Endothelial cell of umbilical vein (primary cell): Measurements from ENCODE around the gene NKD1. TPM values are rescaled to one million over a fixed set of nuclear protein-coding genes. Genes with fewer than 3 reads are reported as not detected.
"Not testable (repeated sequence)": the region's sequence is repeated elsewhere in the genome, so short reads cannot be mapped to it uniquely, and the experiment has no call there.

Experiments used
- BruUV-seq: library from RNA; stranded (reverse); fragments of 400-500 nt; replicated peaks from 2 replicates; lab custom pipeline; 2021; lab: Mats Ljungman, UMichigan
- CTCF ChIA-PET: fragments of 300-600, 350-600 bp; sonication (Branson Sonifier 250); formaldehyde crosslinking; loops from one replicate; lab custom pipeline; 2021; ENCODE audit warnings: antibody characterized with exemption, inconsistent platforms; lab: Charles Lee
- POLR2A ChIA-PET: fragments of 300-600, 350-600 bp; sonication (Branson Sonifier 250); formaldehyde crosslinking; loops from one replicate; lab custom pipeline; 2021; ENCODE audit warnings: antibody characterized with exemption, inconsistent platforms; lab: Charles Lee
- DNase-seq: peaks from one replicate; pipeline ENCODE4 v3.0.0-alpha.2; 2011; ENCODE audit warnings: low read depth, low spot score
- FAIRE-seq: peaks from 2 replicates; lab custom pipeline; 2011; peaks lifted over from hg19 to GRCh38; lab: Jason Lieb, UNC
- H2AFZ ChIP-seq: 2 replicates; pipeline ENCODE4 v1.6.0; 2012; ENCODE audit warnings: low read depth, low read length, control low read depth, inconsistent platforms
- H3K27ac ChIP-seq: 2 replicates; pipeline ENCODE4 v1.5.1; 2011; ENCODE audit warnings: low read depth, mild to moderate bottlenecking, control low read depth, low read length, moderate library complexity; ENCODE audit not compliant: insufficient read depth
- H3K27me3 ChIP-seq, 2 experiments: 2 replicates each; pipeline versions ENCODE4 v1.6.0 to v1.6.1; 2011; ENCODE audit warnings: low read length in 2 of 2, mixed read lengths in 1 of 2; ENCODE audit not compliant: control insufficient read depth in 2 of 2, insufficient read depth in 2 of 2
- H3K36me3 ChIP-seq, 2 experiments: 2 replicates in 1 of 2; 3 replicates in 1 of 2; pipeline ENCODE4 v1.5.1; 2011; ENCODE audit warnings: low read length in 2 of 2, mild to moderate bottlenecking in 1 of 2, moderate library complexity in 1 of 2; ENCODE audit not compliant: control insufficient read depth in 2 of 2, insufficient read depth in 2 of 2; ENCODE audit errors: extremely low read depth in 1 of 2
- H3K4me1 ChIP-seq: 3 replicates; pipeline ENCODE4 v1.5.1; 2011; ENCODE audit warnings: mild to moderate bottlenecking, low read length; ENCODE audit not compliant: control insufficient read depth, insufficient read depth; ENCODE audit errors: extremely low read depth
- H3K4me2 ChIP-seq: 2 replicates; pipeline ENCODE4 v1.6.1; 2011; ENCODE audit warnings: low read length, control low read depth, mixed read lengths; ENCODE audit not compliant: insufficient read depth
- H3K4me3 ChIP-seq, 3 experiments: fragments of 200-600 bp in 1 of 3; sonication (generic), shearing (Covaris generic) in 1 of 3; replicated peaks in 1 of 3; 2 replicates each; pipeline ENCODE4 v1.5.1; 2011 to 2016; ENCODE audit warnings: control low read depth in 3 of 3, low read length in 3 of 3, mild to moderate bottlenecking in 2 of 3, inconsistent platforms in 1 of 3, low read depth in 1 of 3, moderate library complexity in 1 of 3; ENCODE audit not compliant: insufficient read depth in 1 of 3
- H3K79me2 ChIP-seq: 2 replicates; pipeline ENCODE4 v1.6.0; 2012; ENCODE audit warnings: low read length, inconsistent platforms; ENCODE audit not compliant: control insufficient read depth, insufficient read depth
- H3K9ac ChIP-seq: replicated peaks from 2 replicates; pipeline ENCODE3; 2011; ENCODE audit warnings: low read length, control low read depth; ENCODE audit not compliant: insufficient read depth; ENCODE audit errors: extremely low read depth
- H3K9me1 ChIP-seq: replicated peaks from 3 replicates; pipeline ENCODE4 v1.6.0; 2011; ENCODE audit warnings: mild to moderate bottlenecking, low read length; ENCODE audit not compliant: control insufficient read depth, insufficient read depth; ENCODE audit errors: extremely low read depth
- H3K9me3 ChIP-seq: replicated peaks from 2 replicates; pipeline ENCODE4 v1.5.1; 2012; ENCODE audit warnings: low read length, inconsistent platforms; ENCODE audit not compliant: control insufficient read depth, insufficient read depth
- H4K20me1 ChIP-seq: replicated peaks from 2 replicates; pipeline ENCODE3; 2011; ENCODE audit warnings: mild to moderate bottlenecking, low read length; ENCODE audit not compliant: control insufficient read depth, insufficient read depth; ENCODE audit errors: extremely low read depth
- FOS ChIP-seq: IDR thresholded peaks from 2 replicates; pipeline ENCODE4 v1.6.1; 2011; ENCODE audit warnings: mild to moderate bottlenecking, low read length, moderate library complexity, borderline replicate concordance; ENCODE audit not compliant: insufficient read depth
- GATA2 ChIP-seq: IDR thresholded peaks from 2 replicates; pipeline ENCODE4 v1.7.0; 2011; ENCODE audit warnings: low read depth, mild to moderate bottlenecking, moderate library complexity, mixed read lengths, low read length; ENCODE audit not compliant: insufficient read length, insufficient read depth
- JUN ChIP-seq: IDR thresholded peaks from 2 replicates; pipeline ENCODE4 v1.6.1; 2011; ENCODE audit warnings: borderline replicate concordance, low read depth; ENCODE audit not compliant: insufficient read length, insufficient read depth
- MAX ChIP-seq: IDR thresholded peaks from 2 replicates; pipeline ENCODE4 v1.6.1; 2011; ENCODE audit not compliant: insufficient read depth, insufficient read length
- MYC ChIP-seq: IDR thresholded peaks from one replicate; pipeline ENCODE4 v1.6.1; 2011; ENCODE audit warnings: mild to moderate bottlenecking, low read depth, low read length
- POLR2A ChIP-seq: IDR thresholded peaks from 2 replicates; pipeline ENCODE4 v1.6.1; 2012; ENCODE audit warnings: low read depth, mild to moderate bottlenecking, control low read depth, low read length
- dilution Hi-C: fragments of 300-500 bp; cut with MboI; formaldehyde crosslinking; loops from one replicate; pipeline ENCODE4 v1.15.0; 2019; ENCODE audit warnings: low sequenced_read_pairs; ENCODE audit not compliant: extremely low pct_ligation_motif_present
- intact Hi-C: fragments of 100-400 bp; cut with micrococcal nuclease; formaldehyde crosslinking; loops from one replicate; pipeline ENCODE4 v1.10.0; 2022
- polyA plus RNA-seq, 4 experiments: library from polyadenylated mRNA; depleted of rRNA in 3 of 4; stranded (reverse) in 3 of 4; unstranded in 1 of 4; fragments of >200 nt; gene quantifications; 2 replicates each; pipeline versions ENCODE4 v1.2.1 to v1.2.3, GENCODE V29; 2011 to 2012; ENCODE audit warnings: missing spikeins in 1 of 4
- total RNA-seq: library from RNA; stranded (reverse); gene quantifications from 2 replicates; pipeline ENCODE4 v1.2.3, GENCODE V29; 2021

Gene NKD1
- total and polyA plus RNA-seq, 2 donors (not counting 3 experiments of a cell fraction or from before 2014, with no cell fraction given), result not detected

DNA sequence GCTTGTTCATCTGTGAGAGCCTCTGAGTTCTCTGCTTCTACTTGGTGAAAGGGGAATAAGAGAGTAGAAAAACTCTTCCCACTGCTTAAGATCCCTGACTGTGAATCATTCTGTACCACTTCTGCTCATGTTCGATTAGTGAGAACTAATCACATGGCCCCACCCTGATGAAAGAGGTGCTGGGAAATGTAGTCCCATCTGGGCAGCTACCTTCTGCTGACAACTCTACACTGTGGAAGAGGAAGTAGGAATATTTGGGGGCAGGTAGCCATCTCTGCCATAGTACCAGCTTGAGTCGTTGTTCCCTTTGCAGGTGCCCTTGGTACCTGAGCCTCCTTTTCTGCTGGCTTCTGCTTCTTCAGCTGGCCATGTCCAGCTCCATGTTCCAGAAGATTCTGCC is 29.9 kb downstream of the NKD1 start:
- no peak for FAIRE-seq
- intact Hi-C loops, result no loop called here

GRCh38 chr16:50579373-50579772 is 31.2 kb downstream of the NKD1 start:
- H3K79me2 ChIP-seq, H3K9ac ChIP-seq, H3K27me3 ChIP-seq, DNase-seq, CTCF ChIA-PET, H4K20me1 ChIP-seq, dilution Hi-C loops, H3K27ac ChIP-seq, H3K4me3 ChIP-seq, H3K9me1 ChIP-seq, H3K4me2 ChIP-seq, FAIRE-seq, H3K36me3 ChIP-seq, H3K9me3 ChIP-seq, H2AFZ ChIP-seq, H3K4me1 ChIP-seq, intact Hi-C loops, POLR2A ChIA-PET, BruUV-seq: not testable (repeated sequence)

More for the DNA sequence above, 29.9 kb downstream of the NKD1 start:
- no peak for DNase-seq
- H3K4me3 ChIP-seq, result no peak overlapping the region
- H3K4me2 ChIP-seq, result no peak overlapping the region
- TF ChIP-seq FOS (no peak), GATA2 (no peak), POLR2A (no peak), MYC (no peak), JUN (no peak), MAX (no peak)
- POLR2A ChIA-PET, result no interaction called here
- H3K27me3 ChIP-seq, result no peaks in the 10 kb centered on the region
- H3K27ac ChIP-seq, result no peak overlapping the region
- H4K20me1 ChIP-seq, result no peaks in the 10 kb centered on the region
- H3K36me3 ChIP-seq, result no peaks in the 10 kb centered on the region
- no peaks in the 10 kb centered on the region for H3K9me1 ChIP-seq
- BruUV-seq, result no TSS peak
- CTCF ChIA-PET, result interaction anchor here (0.8 to 1.0 kb wide), 2 partner anchors 9 to 228 kb away, joined by 3 read pairs; no protein-coding TSS in a partner anchor
- H2AFZ ChIP-seq, result no peak overlapping the region
- no peaks in the 10 kb centered on the region for H3K9me3 ChIP-seq
- H3K4me1 ChIP-seq, result no peaks in the 10 kb centered on the region
- no peak overlapping the region for H3K9ac ChIP-seq
- dilution Hi-C loops, result no loop called here
- H3K79me2 ChIP-seq, result no peaks in the 10 kb centered on the region
